Fibroblast of lung (primary cell): Measurements from ENCODE around the gene TMEM116.
"Not testable (repeated sequence)": the region's sequence is repeated elsewhere in the genome, so short reads cannot be mapped to it uniquely, and the experiment has no call there.

ENCODE experiments used
- EZH2 ChIP-seq: IDR thresholded peaks from 2 replicates; pipeline ENCODE4 v1.5.1; 2012; ENCODE audit warnings: low read length, control low read depth, mild to moderate bottlenecking; ENCODE audit errors: missing control alignments
- TF ChIP-seq, protein P1 (sequence below), 2 donors: IDR thresholded peaks in 1 of 2; conservative IDR thresholded peaks in 1 of 2; 1 replicate in 1 of 2; 2 replicates in 1 of 2; pipeline ENCODE4 v1.5.1; 2011 to 2012; ENCODE audit warnings: low read length in 2 of 2, control low read depth in 1 of 2, inconsistent platforms in 1 of 2, low read depth in 1 of 2, mild to moderate bottlenecking in 1 of 2

DNA sequence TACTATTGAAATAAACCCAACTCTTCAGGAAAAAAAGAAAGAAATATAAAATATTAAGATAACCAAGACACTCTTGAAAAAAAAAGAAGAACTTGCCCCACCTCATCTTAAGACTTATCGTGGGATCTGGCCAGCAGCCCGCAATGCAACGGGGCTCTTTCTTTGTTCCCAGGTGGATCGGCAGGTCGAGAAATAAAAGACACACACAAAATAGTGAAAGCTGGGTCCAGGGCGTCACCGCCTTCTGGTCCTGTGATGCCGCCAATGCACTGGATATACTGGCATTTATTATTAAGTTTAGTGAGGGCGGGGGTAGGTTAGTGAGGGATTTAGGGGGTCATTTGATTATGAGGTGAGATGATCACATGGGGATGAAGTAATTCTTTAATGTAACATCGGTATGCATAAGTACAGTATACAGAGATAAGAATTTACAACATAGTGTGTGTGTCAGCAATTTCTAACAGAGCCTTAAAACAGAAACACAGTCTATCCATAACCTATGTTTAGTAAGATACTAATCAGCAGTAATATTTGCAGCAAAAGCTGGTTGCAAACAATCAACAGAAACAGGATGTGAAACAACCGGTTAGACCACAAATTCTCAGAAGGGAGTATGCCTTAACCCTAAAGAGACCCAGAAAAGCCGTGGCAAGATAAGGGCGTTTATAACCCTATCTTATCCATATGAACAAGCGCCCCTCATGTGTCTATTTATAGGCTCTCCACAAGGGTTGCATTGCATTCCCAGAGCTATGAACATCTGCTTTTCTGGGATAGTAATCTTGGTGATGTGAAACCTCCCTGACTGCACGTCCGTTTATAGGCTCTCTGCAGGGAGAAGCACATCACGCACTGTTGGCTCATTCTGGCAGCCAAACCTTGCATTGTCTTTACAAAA, 18.5 kb downstream of the TMEM116 start:
- TF ChIP-seq, protein P1, sequence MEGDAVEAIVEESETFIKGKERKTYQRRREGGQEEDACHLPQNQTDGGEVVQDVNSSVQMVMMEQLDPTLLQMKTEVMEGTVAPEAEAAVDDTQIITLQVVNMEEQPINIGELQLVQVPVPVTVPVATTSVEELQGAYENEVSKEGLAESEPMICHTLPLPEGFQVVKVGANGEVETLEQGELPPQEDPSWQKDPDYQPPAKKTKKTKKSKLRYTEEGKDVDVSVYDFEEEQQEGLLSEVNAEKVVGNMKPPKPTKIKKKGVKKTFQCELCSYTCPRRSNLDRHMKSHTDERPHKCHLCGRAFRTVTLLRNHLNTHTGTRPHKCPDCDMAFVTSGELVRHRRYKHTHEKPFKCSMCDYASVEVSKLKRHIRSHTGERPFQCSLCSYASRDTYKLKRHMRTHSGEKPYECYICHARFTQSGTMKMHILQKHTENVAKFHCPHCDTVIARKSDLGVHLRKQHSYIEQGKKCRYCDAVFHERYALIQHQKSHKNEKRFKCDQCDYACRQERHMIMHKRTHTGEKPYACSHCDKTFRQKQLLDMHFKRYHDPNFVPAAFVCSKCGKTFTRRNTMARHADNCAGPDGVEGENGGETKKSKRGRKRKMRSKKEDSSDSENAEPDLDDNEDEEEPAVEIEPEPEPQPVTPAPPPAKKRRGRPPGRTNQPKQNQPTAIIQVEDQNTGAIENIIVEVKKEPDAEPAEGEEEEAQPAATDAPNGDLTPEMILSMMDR (conservative IDR thresholded peaks at IDR 0.05 in 1 of 2, IDR thresholded peaks at IDR 0.05 in 1 of 2; ENCODE audit: low read depth in 1 of 2, low read length in 2 of 2) = not testable (repeated sequence)
- not testable (repeated sequence) for TF ChIP-seq EZH2
